Left renal cortex interstitium (tissue), 4 donors: ENCODE measurements around the gene MLANA. TPM values are rescaled to one million over a fixed set of nuclear protein-coding genes. Genes with fewer than 3 reads are reported as not detected.

ENCODE experiments used
- DNase-seq, 4 donors: peaks; one replicate each; pipeline ENCODE4 v3.0.0-alpha.2; 2013; ENCODE audit warnings: low read depth in 4 of 4, low spot score in 2 of 4, missing footprints in 1 of 4
- polyA plus RNA-seq, 4 donors: library from polyadenylated mRNA; unstranded; fragments of 120-200 nt; gene quantifications; one replicate each; pipeline ENCODE4 v1.2.1, GENCODE V29; 2013; ENCODE audit not compliant: insufficient read length in 4 of 4

MLANA gene
- polyA plus RNA-seq, 4 donors: 0.64 to 1.8 (median 1.1) TPM

- no peak for DNase-seq
Observed at GRCh38 chr9:5897851-5898250, 7.2 kb downstream of the MLANA start.

GRCh38 chr9:5899292-5899691 is 8.6 kb downstream of the MLANA start:
- DNase-seq: no peak

- DNase-seq: no peak
Observed at GRCh38 chr9:5900622-5901021, 9.9 kb downstream of the MLANA start.

- DNase-seq: no peak
Observed at GRCh38 chr9:5902377-5902776, 11.7 kb downstream of the MLANA start.

- DNase-seq: no peak
Observed at GRCh38 chr9:5908918-5909317, 18.2 kb downstream of the MLANA start.

GRCh38 chr9:5909976-5910375 is 19.3 kb downstream of the MLANA start:
- DNase-seq: no peak

- DNase-seq: no peak
Observed at GRCh38 chr9:5910413-5911057, 19.8 kb downstream of the MLANA start.

- no peak for DNase-seq
Observed at GRCh38 chr9:5915438-5915837, 24.7 kb downstream of the MLANA start.

- DNase-seq: no peak
Observed at GRCh38 chr9:5917273-5917672, 26.6 kb downstream of the MLANA start.

- no peak for DNase-seq
Observed at GRCh38 chr9:5917888-5918287, 27.2 kb downstream of the MLANA start.

- no peak for DNase-seq
Observed at GRCh38 chr9:5918460-5918859, 27.8 kb downstream of the MLANA start.

GRCh38 chr9:5920860-5921328 is 30.2 kb downstream of the MLANA start:
- no peak for DNase-seq

GRCh38 chr9:5922192-5922591 is 31.5 kb downstream of the MLANA start:
- no peak for DNase-seq

- no peak for DNase-seq
Observed at GRCh38 chr9:5931657-5932056, 41.0 kb downstream of the MLANA start.

- no peak for DNase-seq
Observed at GRCh38 chr9:5938449-5938848, 47.8 kb downstream of the MLANA start.

GRCh38 chr9:5939530-5939929 is 48.8 kb downstream of the MLANA start:
- DNase-seq: no peak

- no peak for DNase-seq
Observed at GRCh38 chr9:5941214-5941613, 50.5 kb downstream of the MLANA start.

- no peak for DNase-seq
Observed at GRCh38 chr9:5945112-5945511, 54.4 kb downstream of the MLANA start.

- no peak for DNase-seq
Observed at GRCh38 chr9:5947912-5948311, 57.2 kb downstream of the MLANA start.

- DNase-seq: peak in 1 of 4 donors; percentile 23
Observed at GRCh38 chr9:5949103-5949699, 58.5 kb downstream of the MLANA start.

- no peak for DNase-seq
Observed at GRCh38 chr9:5950261-5950660, 59.6 kb downstream of the MLANA start.

GRCh38 chr9:5951686-5952211 is 61.1 kb downstream of the MLANA start:
- DNase-seq: no peak
